Forelimb muscle (tissue), 1 donor: ENCODE data around the gene E2F8. TPM values are rescaled to one million over a fixed set of nuclear protein-coding genes. Genes with fewer than 3 reads are reported as not detected.

Experiments
- DNase-seq: peaks from one replicate; pipeline ENCODE4 v3.0.0-alpha.2; 2013; ENCODE audit warnings: low read depth
- polyA plus RNA-seq: library from polyadenylated mRNA; unstranded; fragments of 120-200 nt; gene quantifications from one replicate; pipeline ENCODE4 v1.2.1, GENCODE V29; 2013; ENCODE audit not compliant: insufficient read length

Gene E2F8
- polyA plus RNA-seq, 1 donor: 22.4 TPM

DNA sequence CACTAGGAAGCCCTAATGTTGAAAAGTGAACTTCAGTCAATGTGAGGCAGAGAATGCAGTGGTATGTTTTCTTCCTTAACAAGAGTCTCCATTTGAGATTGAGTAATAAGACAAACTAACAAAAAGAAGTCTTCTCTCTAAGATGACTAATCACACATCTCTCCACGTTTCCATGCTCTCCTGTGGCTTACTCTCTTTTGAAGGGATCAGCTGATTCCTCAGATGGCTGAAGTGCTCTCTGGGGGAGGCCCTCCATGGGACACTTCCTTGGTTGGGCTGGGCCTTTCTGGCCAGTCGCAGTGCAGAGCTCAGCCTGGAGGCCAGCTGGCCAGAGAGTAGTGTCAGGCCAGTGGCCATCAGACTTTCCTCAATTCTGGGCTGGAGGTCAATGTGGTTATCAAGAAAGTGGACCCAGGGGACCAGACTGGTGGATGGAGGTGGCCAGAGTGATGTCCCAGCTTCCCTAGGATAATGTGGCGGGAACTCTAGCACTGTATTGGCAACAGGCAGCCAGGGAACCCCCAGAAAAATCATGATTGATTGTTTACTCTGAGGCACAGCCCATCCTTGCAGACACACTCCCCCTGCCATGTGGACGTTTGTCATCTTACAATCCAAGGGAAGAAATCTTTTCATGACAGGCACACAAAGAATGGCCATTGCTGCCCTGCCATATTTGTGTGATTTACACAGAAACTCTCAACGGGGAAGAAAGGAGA, 53.5 kb downstream of the E2F8 start:
- no peak for DNase-seq

DNA sequence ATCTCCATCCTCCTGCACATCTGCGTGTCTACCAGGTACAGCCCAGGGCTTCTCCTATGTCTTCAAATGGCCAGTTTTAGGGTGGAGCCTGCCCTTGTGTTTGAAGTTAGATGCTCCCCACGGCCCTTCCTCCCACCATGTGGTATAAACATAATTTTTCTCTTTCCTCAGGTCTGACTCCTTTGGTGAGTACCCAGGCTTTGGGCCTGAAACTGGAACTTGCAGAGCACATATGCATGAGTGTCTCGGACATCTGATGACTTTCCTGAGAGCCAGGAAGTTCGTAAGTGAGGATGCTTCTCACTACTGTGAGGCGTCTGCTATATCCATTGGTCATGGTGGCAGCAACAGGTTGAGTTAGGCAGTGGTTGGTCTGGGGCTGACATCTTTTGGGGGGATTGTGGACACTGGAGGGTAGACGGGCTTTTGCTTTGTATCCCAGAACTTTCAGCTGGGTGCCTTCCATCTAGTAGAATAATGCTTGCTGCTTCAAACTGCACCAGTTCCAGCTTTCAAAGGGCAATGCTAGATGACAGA, 55.2 kb downstream of the E2F8 start:
- DNase-seq: no peak

DNA sequence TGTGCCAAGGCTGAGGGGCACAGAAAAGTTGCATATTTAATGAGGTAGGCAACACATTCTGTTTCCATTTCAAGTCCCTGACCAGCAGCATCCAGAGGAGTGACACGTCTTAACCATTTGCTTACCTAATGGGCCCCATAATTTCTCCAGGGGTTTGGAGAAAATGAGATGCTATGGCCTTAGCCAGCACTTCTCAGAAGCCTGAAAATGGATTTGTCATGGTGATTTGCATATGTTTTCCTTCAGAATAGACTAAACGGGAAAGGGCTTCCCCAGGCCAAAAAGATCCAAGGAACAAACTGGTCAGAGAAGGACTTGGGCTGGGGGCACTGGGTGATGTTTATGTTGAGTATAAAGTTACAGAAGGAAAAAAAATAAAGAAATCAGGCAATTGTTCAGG, 55.7 kb downstream of the E2F8 start:
- DNase-seq: no peak

DNA sequence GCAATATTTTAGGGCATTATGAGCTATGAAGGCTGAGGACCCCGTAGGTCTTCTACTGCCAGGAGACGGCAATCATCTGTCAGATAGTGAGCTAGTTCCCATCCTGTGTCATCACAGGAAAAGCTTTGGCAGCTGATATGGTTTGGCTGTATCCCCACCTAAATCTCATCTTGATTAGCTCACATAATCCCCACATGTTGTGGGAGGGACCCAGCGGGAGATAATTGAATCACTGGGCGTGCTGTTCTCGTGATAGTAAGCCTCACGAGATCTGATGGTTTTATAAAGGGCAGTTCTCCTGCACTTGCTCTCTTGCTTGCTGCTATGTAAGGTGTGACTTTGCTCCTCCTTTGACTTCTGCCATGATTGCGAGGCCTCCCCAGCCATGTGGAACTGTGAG, 57.1 kb downstream of the E2F8 start:
- no peak for DNase-seq

DNA sequence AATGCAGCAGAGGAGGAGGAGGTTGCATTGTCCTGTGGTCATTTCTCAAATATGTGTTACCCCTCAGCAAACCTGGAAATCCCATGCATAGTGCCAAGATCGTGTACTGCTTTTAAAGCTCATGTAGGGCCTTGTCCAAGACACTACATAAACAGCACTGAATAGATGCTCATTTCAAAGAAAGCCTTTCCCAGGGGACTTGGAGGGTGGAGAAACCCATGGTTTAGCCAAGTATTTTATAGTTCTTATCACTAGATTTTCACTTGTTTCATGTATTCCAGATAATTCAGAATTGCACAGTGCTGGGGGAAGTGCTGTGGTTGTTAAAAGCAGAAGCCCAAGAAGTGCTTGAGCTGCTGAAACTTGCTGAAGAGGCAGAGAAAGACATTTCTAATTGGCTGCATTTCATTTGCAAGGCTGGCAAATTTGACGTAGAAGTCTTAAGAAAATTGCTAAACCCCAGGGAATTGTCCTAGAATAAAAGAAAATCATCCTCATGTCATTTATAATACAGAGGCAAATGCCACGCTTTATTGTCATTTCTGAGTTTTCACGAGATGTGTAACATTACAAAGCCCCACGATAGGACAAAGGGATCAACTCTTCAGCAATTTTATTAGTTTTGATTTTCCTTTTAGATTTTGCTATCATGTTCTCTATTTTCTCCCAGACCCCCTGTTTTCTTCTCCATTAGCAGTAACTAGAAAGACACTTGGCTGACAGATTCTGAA, 59.0 kb downstream of the E2F8 start:
- no peak for DNase-seq

DNA sequence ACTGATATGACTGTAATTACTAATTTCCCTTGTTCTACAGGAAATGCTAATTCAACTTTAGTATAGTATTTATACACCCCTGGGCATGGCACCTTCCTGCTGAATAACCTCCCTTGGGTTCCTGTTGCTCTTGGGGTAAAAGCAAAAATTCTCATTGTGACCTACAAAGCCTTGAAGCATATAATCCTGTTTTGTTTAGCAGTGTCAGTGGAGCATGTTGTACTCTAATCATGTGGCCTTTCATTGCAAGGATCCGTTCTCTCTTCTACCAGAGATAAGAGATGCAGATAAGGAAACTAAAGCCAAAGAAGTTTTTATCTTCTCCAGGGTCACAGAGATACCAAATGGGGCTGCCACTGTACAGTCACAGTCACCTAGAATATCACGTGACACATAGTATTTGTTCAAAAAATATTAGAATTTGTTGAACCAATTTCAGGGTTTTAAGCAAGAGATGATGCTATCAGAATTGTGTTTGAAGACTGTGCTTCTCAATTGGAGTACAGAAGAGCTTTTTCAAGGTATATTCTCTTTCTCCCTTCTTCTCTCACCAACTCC, 64.0 kb downstream of the E2F8 start:
- no peak for DNase-seq

Other genes starting within 250 kb of the E2F8 start
- gene MRGPRX2, start 180.2 kb downstream of the E2F8 start, polyA plus RNA-seq: not detected
- gene ZDHHC13, start 123.8 kb downstream of the E2F8 start, polyA plus RNA-seq: 6.3 TPM
- 816 TPM for gene CSRP3, start 39.0 kb downstream of the E2F8 start, polyA plus RNA-seq